Activated CD4-positive, alpha-beta T cell treated with anti-CD3 and anti-CD28 coated beads, Interleukin-2, amount 10 ng/mL, durations not matched to agents 24 days and 14 days (primary cell): ENCODE data around the gene RPTOR. TPM values are rescaled to one million over a fixed set of nuclear protein-coding genes. Genes with fewer than 3 reads are reported as not detected.

Experiments
- DNase-seq: peaks from one replicate; pipeline ENCODE4 v3.0.0; 2022
- H3K27ac Mint-ChIP-seq: one replicate; pipeline ENCODE4 v1.8.0; 2022; ENCODE audit warnings: mild to moderate bottlenecking, mixed read lengths
- H3K27me3 Mint-ChIP-seq: one replicate; pipeline ENCODE4 v1.8.0; 2022; ENCODE audit warnings: mixed read lengths
- H3K36me3 Mint-ChIP-seq: one replicate; pipeline ENCODE4 v1.8.0; 2022; ENCODE audit warnings: low read depth, mild to moderate bottlenecking, mixed read lengths
- H3K4me1 Mint-ChIP-seq: one replicate; pipeline ENCODE4 v1.8.0; 2021; ENCODE audit warnings: mixed read lengths
- H3K4me3 Mint-ChIP-seq: one replicate; pipeline ENCODE4 v1.8.0; 2022; ENCODE audit warnings: mild to moderate bottlenecking, moderate library complexity, mixed read lengths
- H3K9me3 Mint-ChIP-seq: one replicate; pipeline ENCODE4 v1.8.0; 2021; ENCODE audit warnings: mixed read lengths
- intact Hi-C: fragments of 100-400 bp; cut with micrococcal nuclease; formaldehyde crosslinking; loops from one replicate; pipeline ENCODE4 v1.15.1; 2023
- total RNA-seq: library from RNA; stranded (reverse); gene quantifications from 2 replicates; pipeline ENCODE4 v1.2.3, GENCODE V29; 2022

Gene RPTOR
- total RNA-seq, 1 donor from 2014 or later = 67.2 TPM

DNA sequence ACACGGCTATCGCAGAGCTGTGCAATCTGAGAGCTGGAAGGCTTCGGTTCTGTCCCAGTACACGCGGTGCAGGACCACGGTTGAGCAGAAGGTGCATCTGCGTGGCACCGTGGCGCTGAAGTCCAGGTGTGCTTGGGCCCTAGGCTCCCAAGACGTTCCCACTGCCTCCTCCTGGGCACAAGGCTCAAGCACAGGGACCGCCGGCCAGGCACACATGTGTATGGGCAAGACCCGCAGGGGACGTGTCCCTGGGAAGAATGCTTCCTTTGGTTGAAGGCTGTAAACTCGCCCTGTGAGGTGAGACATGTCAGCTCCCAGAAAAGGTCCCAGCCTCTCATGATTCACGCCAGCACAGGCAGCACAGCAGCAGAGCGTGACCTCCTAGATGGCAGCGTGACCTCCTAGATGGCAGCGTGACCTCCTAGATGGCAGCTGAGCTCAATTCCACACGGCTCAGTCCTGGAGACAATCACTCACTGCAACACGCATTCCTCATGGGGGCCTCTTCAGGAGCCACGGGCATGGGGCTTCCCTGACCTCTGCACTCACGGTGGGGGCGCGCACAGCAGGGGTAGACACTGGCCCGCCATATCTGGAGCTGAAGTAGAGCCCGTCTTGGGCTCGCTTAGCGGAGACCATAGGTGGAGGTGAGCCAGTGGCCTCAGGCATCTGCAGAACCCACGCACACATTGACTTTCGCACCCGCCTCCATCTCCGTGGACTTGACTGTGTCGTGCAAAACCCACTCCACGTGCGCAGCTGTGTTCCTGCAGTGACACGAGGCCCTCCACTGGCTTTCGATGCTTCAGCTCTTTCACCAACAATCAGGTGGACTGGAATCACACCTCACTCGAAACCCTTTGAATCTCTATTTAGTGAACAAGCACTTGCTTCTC is 362.0 kb downstream of the RPTOR start:
- Mint-ChIP-seq H3K4me3 (no peak overlapping the region), H3K36me3 (peaks cover 51% of the 10 kb centered on the region), H3K4me1 (peaks cover 6% of the 10 kb centered on the region), H3K27me3 (no peaks in the 10 kb centered on the region), H3K9me3 (no peaks in the 10 kb centered on the region), H3K27ac (no peak overlapping the region)
- DNase-seq = no peak
- intact Hi-C loops = no loop called here

- peaks cover 48% of the 10 kb centered on the region for H3K36me3 Mint-ChIP-seq
- H3K4me1 Mint-ChIP-seq = peaks cover 2% of the 10 kb centered on the region
- H3K9me3 Mint-ChIP-seq = no peaks in the 10 kb centered on the region
- H3K4me3 Mint-ChIP-seq = no peak overlapping the region
- no peak overlapping the region for H3K27ac Mint-ChIP-seq
- intact Hi-C loops = no loop called here
- H3K27me3 Mint-ChIP-seq = no peaks in the 10 kb centered on the region
- DNase-seq = no peak
Measured at GRCh38 chr17:80907281-80907680, 362.6 kb downstream of the RPTOR start.

- H3K27me3 Mint-ChIP-seq = no peaks in the 10 kb centered on the region
- H3K36me3 Mint-ChIP-seq = peaks cover 49% of the 10 kb centered on the region
- no peak overlapping the region for H3K4me3 Mint-ChIP-seq
- no peaks in the 10 kb centered on the region for H3K9me3 Mint-ChIP-seq
- no peak overlapping the region for H3K27ac Mint-ChIP-seq
- no peak for DNase-seq
- intact Hi-C loops = no loop called here
- peaks cover 2% of the 10 kb centered on the region for H3K4me1 Mint-ChIP-seq
Measured at GRCh38 chr17:80908211-80908610, 363.6 kb downstream of the RPTOR start.

DNA sequence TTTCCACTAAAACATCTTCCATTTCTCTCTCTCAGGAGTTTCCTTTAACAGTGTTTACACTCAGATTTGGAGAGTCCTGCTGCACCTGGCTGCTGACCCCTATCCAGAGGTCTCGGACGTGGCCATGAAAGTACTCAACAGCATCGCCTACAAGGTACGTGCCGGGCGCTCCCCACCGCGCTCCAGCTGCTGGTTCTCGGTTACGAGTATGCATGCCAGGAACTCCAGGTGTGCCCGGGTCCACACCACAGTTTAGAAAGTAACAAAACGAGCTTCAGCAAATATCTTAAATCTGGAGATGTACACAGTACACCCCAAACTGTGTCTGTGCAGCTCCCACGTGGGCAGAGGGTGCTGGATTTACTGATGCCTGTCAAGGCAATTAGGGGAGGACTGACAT is 364.1 kb downstream of the RPTOR start:
- H3K36me3 Mint-ChIP-seq = peaks cover 52% of the 10 kb centered on the region
- H3K4me1 Mint-ChIP-seq = peaks cover 2% of the 10 kb centered on the region
- H3K27me3 Mint-ChIP-seq = no peaks in the 10 kb centered on the region
- no peak overlapping the region for H3K27ac Mint-ChIP-seq
- no peak overlapping the region for H3K4me3 Mint-ChIP-seq
- H3K9me3 Mint-ChIP-seq = no peaks in the 10 kb centered on the region
- no peak for DNase-seq
- intact Hi-C loops = no loop called here

DNA sequence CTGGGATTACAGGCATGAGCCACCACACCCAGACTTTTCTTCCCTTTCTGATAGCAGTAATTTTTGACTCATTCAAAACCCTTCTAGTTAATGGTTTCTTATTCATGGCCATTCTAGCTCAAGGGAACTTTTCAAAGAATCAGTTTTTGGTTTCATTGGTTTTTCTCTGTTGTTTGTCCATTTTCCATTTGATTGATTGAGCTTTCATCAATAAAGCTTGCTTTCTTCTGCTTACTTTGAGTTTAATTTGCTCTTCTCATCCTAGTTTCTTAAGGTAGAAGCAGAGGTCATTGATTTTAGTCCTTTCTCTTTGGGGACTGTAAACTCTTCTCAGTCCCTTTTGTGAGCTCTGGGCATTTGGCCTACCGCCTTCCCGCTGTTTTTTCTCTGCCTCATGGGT is 365.0 kb downstream of the RPTOR start:
- Mint-ChIP-seq H3K36me3 (peaks cover 54% of the 10 kb centered on the region), H3K27ac (no peak overlapping the region), H3K9me3 (no peaks in the 10 kb centered on the region), H3K4me1 (peaks cover 2% of the 10 kb centered on the region), H3K27me3 (no peaks in the 10 kb centered on the region), H3K4me3 (no peak overlapping the region)
- intact Hi-C loops = no loop called here
- no peak for DNase-seq

DNA sequence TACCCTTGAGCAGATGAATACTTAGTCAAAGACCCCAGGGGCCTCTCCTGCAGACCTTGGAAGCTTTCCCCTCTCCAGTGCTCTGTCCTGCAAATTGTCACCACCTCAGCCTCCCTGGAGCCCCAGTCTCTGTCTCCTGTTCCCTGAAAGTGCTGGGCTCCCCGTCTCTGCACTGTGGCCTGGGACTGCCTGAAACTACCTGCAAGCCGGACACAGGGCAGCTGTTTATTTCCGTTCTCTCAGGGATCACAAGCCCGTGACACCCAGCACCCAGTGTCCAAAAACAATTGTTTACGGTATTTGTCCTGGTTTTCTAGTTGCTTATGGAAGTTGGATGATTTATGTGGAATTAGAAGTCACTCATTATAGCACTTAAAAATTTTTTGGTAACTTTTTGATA is 365.4 kb downstream of the RPTOR start:
- Mint-ChIP-seq H3K4me1 (peaks cover 2% of the 10 kb centered on the region), H3K9me3 (no peaks in the 10 kb centered on the region), H3K4me3 (no peak overlapping the region), H3K27ac (peak overlapping the region; percentile 29), H3K36me3 (peaks cover 52% of the 10 kb centered on the region), H3K27me3 (no peaks in the 10 kb centered on the region)
- intact Hi-C loops = no loop called here
- DNase-seq = no peak

- Mint-ChIP-seq H3K27ac (no peak overlapping the region), H3K36me3 (peaks cover 59% of the 10 kb centered on the region), H3K4me3 (no peak overlapping the region), H3K27me3 (no peaks in the 10 kb centered on the region), H3K4me1 (peaks cover 2% of the 10 kb centered on the region), H3K9me3 (no peaks in the 10 kb centered on the region)
- intact Hi-C loops = no loop called here
- no peak for DNase-seq
Measured at GRCh38 chr17:80912476-80912875, 367.8 kb downstream of the RPTOR start.

GRCh38 chr17:80913928-80914821 is 369.5 kb downstream of the RPTOR start:
- no peak overlapping the region for H3K4me3 Mint-ChIP-seq
- intact Hi-C loops = no loop called here
- H3K36me3 Mint-ChIP-seq = peaks cover 58% of the 10 kb centered on the region
- H3K9me3 Mint-ChIP-seq = no peaks in the 10 kb centered on the region
- H3K4me1 Mint-ChIP-seq = peaks cover 2% of the 10 kb centered on the region
- H3K27me3 Mint-ChIP-seq = no peaks in the 10 kb centered on the region
- no peak for DNase-seq
- H3K27ac Mint-ChIP-seq = no peak overlapping the region

- intact Hi-C loops = no loop called here
- Mint-ChIP-seq H3K27me3 (no peaks in the 10 kb centered on the region), H3K4me3 (no peak overlapping the region), H3K4me1 (no peaks in the 10 kb centered on the region), H3K9me3 (no peaks in the 10 kb centered on the region), H3K36me3 (peaks cover 48% of the 10 kb centered on the region), H3K27ac (no peak overlapping the region)
- DNase-seq = no peak
Measured at GRCh38 chr17:80916246-80916645, 371.6 kb downstream of the RPTOR start.

DNA sequence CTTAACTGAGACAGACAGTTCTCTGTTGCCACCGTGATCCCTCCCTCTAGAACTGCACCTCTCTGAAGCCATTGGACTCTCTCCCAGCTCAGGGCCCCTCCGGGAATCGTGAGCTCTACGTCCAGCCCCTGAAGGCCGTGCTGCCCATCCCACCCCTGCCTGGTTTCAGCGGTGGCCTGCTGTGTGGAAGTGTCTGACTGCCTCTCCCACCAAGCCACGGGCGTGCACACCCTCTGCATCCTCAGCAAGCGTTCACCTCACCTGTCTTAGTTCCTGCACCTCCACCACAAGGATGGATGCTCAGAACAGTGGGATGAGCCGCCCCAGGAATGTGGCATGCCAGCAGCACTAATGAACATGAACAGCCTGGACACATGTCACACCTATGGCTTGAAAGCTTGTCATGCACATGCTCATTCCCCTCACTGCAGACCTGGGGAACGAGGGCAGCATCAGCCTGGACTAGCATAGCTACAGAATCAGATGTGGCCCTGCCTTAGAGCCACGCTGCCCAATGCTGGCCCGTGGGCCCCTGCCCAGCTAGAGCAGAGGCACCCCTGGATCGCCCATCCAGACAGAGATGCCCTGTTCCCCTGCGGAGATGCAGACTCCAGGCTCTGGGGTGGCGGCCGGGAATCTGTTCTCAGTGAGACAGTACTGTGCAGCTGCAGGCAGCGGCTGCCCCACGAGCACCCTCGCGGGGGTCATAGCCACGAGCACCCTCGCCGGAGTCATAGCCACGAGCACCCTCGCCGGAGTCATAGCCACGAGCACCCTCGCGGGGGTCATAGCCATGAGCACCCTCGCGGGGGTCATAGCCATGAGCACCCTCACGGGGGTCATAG is 373.3 kb downstream of the RPTOR start:
- H3K27ac Mint-ChIP-seq = no peak overlapping the region
- H3K9me3 Mint-ChIP-seq = no peaks in the 10 kb centered on the region
- no peak for DNase-seq
- H3K27me3 Mint-ChIP-seq = no peaks in the 10 kb centered on the region
- peaks cover 42% of the 10 kb centered on the region for H3K36me3 Mint-ChIP-seq
- H3K4me1 Mint-ChIP-seq = no peaks in the 10 kb centered on the region
- no peak overlapping the region for H3K4me3 Mint-ChIP-seq
- intact Hi-C loops = no loop called here

- Mint-ChIP-seq H3K4me3 (no peak overlapping the region), H3K27ac (no peak overlapping the region), H3K36me3 (peaks cover 38% of the 10 kb centered on the region), H3K27me3 (no peaks in the 10 kb centered on the region), H3K9me3 (no peaks in the 10 kb centered on the region), H3K4me1 (no peaks in the 10 kb centered on the region)
- DNase-seq = no peak
- intact Hi-C loops = no loop called here
Measured at GRCh38 chr17:80918731-80919130, 374.1 kb downstream of the RPTOR start.

GRCh38 chr17:80919331-80920311 is 375.0 kb downstream of the RPTOR start:
- H3K4me3 Mint-ChIP-seq = no peak overlapping the region
- H3K27ac Mint-ChIP-seq = no peak overlapping the region
- no peaks in the 10 kb centered on the region for H3K27me3 Mint-ChIP-seq
- no peak for DNase-seq
- H3K4me1 Mint-ChIP-seq = no peaks in the 10 kb centered on the region
- H3K36me3 Mint-ChIP-seq = peaks cover 33% of the 10 kb centered on the region
- intact Hi-C loops = no loop called here
- no peaks in the 10 kb centered on the region for H3K9me3 Mint-ChIP-seq

- Mint-ChIP-seq H3K4me3 (no peak overlapping the region), H3K27me3 (no peaks in the 10 kb centered on the region), H3K9me3 (no peaks in the 10 kb centered on the region), H3K27ac (no peak overlapping the region), H3K4me1 (no peaks in the 10 kb centered on the region), H3K36me3 (peaks cover 34% of the 10 kb centered on the region)
- intact Hi-C loops = no loop called here
- DNase-seq = no peak
Measured at GRCh38 chr17:80920441-80920840, 375.8 kb downstream of the RPTOR start.
